ENCODE measurements around the gene HTR7. TPM values are rescaled to one million over a fixed set of nuclear protein-coding genes. Genes with fewer than 3 reads are reported as not detected.
"Not testable (repeated sequence)": the region's sequence is repeated elsewhere in the genome, so short reads cannot be mapped to it uniquely, and the experiment has no call there.

The HTR7 gene
- total RNA-seq, 1 donor from 2014 or later, result 0.06 TPM

DNA sequence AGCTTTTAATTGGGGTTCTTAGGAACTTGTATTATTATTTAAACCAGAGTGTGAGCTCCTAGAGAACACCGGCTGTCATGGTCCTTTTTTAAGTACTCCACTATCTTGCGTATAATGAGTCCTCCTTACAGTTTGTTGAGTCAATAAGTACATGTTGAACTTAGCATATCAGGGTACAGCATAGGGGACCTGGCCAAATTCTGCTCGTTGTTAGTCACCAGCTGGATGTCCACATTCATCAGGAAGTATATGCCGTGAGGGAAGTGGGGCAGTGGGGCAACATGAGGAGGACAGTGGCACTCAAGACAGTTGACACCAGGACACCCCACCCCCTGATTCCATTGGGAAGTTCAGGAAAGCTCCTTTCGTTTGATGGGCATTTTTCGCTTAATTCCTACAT, 30.5 kb upstream of the HTR7 start:
- H3K4me3 ChIP-seq (ENCODE audit: low read depth, low read length), result no peak overlapping the region
- DNase-seq (ENCODE audit: low read depth), result no peak
- TF ChIP-seq, protein P1, sequence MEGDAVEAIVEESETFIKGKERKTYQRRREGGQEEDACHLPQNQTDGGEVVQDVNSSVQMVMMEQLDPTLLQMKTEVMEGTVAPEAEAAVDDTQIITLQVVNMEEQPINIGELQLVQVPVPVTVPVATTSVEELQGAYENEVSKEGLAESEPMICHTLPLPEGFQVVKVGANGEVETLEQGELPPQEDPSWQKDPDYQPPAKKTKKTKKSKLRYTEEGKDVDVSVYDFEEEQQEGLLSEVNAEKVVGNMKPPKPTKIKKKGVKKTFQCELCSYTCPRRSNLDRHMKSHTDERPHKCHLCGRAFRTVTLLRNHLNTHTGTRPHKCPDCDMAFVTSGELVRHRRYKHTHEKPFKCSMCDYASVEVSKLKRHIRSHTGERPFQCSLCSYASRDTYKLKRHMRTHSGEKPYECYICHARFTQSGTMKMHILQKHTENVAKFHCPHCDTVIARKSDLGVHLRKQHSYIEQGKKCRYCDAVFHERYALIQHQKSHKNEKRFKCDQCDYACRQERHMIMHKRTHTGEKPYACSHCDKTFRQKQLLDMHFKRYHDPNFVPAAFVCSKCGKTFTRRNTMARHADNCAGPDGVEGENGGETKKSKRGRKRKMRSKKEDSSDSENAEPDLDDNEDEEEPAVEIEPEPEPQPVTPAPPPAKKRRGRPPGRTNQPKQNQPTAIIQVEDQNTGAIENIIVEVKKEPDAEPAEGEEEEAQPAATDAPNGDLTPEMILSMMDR (conservative IDR thresholded peaks at IDR 0.05; ENCODE audit: low read depth, low read length), result no peak

DNA sequence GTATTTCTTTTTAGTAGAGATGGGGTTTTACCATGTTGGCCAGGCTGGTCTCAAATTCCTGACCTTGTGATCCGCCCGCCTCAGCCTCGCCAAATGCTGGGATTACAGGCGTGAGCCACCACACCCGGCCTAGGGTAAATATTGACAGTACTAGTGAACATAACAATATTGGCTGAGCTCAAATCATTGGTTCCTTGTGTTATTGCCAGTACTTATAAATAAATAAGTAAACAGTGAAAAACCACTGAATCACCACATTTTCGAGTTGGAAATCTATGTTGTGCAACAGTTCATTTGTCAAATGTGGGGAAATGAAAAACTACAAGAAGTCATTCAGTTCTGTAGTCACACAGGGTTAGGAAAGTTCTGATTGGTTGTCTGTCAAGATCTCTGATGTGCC, 29.7 kb upstream of the HTR7 start:
- TF ChIP-seq, protein P1 (conservative IDR thresholded peaks at IDR 0.05; ENCODE audit: low read depth, low read length), result no peak
- H3K4me3 ChIP-seq (ENCODE audit: low read depth, low read length), result no peak overlapping the region
- DNase-seq (ENCODE audit: low read depth), result no peak

GRCh38 chr10:90885176-90885575, 27.3 kb upstream of the HTR7 start:
- no peak for DNase-seq (ENCODE audit: low read depth)
- TF ChIP-seq, protein P1 (conservative IDR thresholded peaks at IDR 0.05; ENCODE audit: low read depth, low read length), result no peak
- H3K4me3 ChIP-seq (ENCODE audit: low read depth, low read length), result no peak overlapping the region

DNA sequence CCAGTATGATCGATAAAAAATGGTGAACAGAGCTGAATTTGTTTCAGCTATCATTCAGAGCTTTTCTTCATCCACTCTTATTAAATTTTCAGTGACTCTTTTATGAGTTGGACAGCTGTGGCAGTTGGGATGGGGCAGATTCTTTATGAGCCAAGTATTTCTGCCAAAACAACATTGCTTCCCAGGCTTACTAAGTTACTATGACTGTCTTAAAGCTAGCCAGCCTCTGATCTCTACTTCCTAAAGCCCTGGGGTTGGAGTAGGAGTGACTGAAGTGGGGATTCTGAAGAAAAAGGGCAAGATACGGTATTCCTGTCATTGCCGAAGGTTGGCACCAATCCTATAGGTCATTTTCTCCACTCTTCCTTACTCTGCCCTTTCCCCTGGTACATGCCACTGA, 26.6 kb upstream of the HTR7 start:
- TF ChIP-seq, protein P1 (conservative IDR thresholded peaks at IDR 0.05; ENCODE audit: low read depth, low read length), result no peak
- no peak overlapping the region for H3K4me3 ChIP-seq (ENCODE audit: low read depth, low read length)
- DNase-seq (ENCODE audit: low read depth), result no peak

GRCh38 chr10:90880059-90880719, 22.4 kb upstream of the HTR7 start:
- not testable (repeated sequence) for DNase-seq (ENCODE audit: low read depth); H3K4me3 ChIP-seq (ENCODE audit: low read depth, low read length)
- TF ChIP-seq, protein P1 (conservative IDR thresholded peaks at IDR 0.05; ENCODE audit: low read depth, low read length), result peak; percentile 64

DNA sequence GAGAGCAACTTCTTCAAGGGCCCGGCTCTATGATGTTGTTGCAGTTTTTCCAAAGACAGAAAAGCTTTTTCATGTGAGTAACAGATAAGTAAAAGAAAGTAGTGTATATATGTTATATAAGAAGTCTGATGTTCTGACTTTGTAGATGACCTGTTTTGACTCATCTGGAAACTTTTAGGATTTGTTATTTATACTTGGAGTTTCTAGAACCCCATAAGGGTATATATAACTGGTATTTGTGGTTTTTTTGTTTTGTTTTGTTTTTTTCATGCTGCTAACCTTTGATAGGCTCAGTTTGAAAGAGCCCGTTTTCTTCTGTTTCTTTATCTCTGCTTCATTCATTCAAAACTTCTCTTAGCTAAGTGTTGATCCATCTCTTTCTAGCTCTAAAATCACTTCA, 21.2 kb upstream of the HTR7 start:
- H3K4me3 ChIP-seq (ENCODE audit: low read depth, low read length), result no peak overlapping the region
- no peak for DNase-seq (ENCODE audit: low read depth)
- TF ChIP-seq, protein P1 (conservative IDR thresholded peaks at IDR 0.05; ENCODE audit: low read depth, low read length), result no peak

GRCh38 chr10:90872648-90873020, 14.8 kb upstream of the HTR7 start:
- DNase-seq (ENCODE audit: low read depth), result no peak
- H3K4me3 ChIP-seq (ENCODE audit: low read depth, low read length), result peak overlapping the region; percentile 90
- TF ChIP-seq, protein P1 (conservative IDR thresholded peaks at IDR 0.05; ENCODE audit: low read depth, low read length), result no peak

Measured in epithelial cell of proximal tubule (primary cell).